SK-N-SH (cell line): ENCODE measurements around the gene CYP2D6.

Experiments used
- EP300 ChIP-seq, 2 experiments: IDR thresholded peaks; 2 replicates each; pipeline versions ENCODE4 v1.4.0 to v1.6.1; 2012; ENCODE audit warnings: borderline replicate concordance in 1 of 2, low read depth in 1 of 2, low read length in 1 of 2
- EZH2phosphoT487 ChIP-seq: fragments of 200-600 bp; sonication (generic); IDR thresholded peaks from 2 replicates; pipeline ENCODE4 v1.6.1; 2017; ENCODE audit warnings: low read depth, mixed run types, mild to moderate bottlenecking, antibody characterized with exemption, moderate library complexity, borderline replicate concordance
- MXI1 ChIP-seq: IDR thresholded peaks from 2 replicates; pipeline ENCODE4 v1.6.1; 2012; ENCODE audit warnings: mild to moderate bottlenecking, low read depth, low read length, improper control_type of control experiment
- POLR2AphosphoS5 ChIP-seq: IDR thresholded peaks from 2 replicates; pipeline ENCODE4 v1.6.1; 2012; ENCODE audit warnings: low read depth, low read length
- SIN3A ChIP-seq: IDR thresholded peaks from 2 replicates; pipeline ENCODE4 v1.6.1; 2012; ENCODE audit warnings: low read depth, mild to moderate bottlenecking, low read length, moderate library complexity, borderline replicate concordance
- YY1 ChIP-seq: IDR thresholded peaks from 2 replicates; pipeline ENCODE4 v1.4.0; 2012; ENCODE audit warnings: low read depth, mild to moderate bottlenecking
- TF ChIP-seq, protein P1 (sequence below): fragments of 200-600 bp; sonication (generic); IDR thresholded peaks from 2 replicates; pipeline ENCODE4 v1.6.1; 2017; ENCODE audit warnings: antibody characterized with exemption, mild to moderate bottlenecking, moderate library complexity
- TF ChIP-seq, protein P2 (sequence below): IDR thresholded peaks from 2 replicates; pipeline ENCODE4 v1.6.1; 2012; ENCODE audit warnings: mild to moderate bottlenecking, low read depth, low read length, moderate library complexity
- TF ChIP-seq, protein P3 (sequence below): fragments of 150-350 bp; IDR thresholded peaks from 2 replicates; pipeline ENCODE4 v1.6.1; 2017; ENCODE audit warnings: antibody characterized with exemption, low read length, low read depth, borderline replicate concordance
- TF ChIP-seq, protein P4 (sequence below): IDR thresholded peaks from 2 replicates; pipeline ENCODE4 v1.4.0; 2012; ENCODE audit warnings: low read depth, borderline replicate concordance

DNA sequence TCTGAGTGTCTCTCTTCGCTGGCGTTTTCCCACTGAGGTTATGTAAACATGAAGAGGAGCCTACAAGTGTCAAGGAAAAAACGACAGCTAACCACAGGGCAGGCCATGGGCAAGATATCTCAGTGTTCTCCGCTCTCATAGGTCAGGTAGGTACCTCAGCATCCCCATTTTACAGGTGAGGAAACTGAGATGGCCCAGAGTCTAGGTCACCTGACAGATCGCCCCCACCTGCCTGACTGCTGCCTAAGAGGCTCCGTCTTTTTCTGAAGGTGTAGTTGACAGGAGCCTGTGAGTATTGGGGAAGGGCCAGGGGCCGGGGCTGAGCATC, 39.2 kb downstream of the CYP2D6 start:
- TF ChIP-seq EP300 (IDR thresholded peaks at IDR 0.05; ENCODE audit: borderline replicate concordance in 1 of 2, low read depth in 1 of 2, low read length in 1 of 2) (no peak), EZH2phosphoT487 (no peak), POLR2AphosphoS5 (no peak), SIN3A (no peak), YY1 (no peak), MXI1 (no peak)
- TF ChIP-seq, protein P1, sequence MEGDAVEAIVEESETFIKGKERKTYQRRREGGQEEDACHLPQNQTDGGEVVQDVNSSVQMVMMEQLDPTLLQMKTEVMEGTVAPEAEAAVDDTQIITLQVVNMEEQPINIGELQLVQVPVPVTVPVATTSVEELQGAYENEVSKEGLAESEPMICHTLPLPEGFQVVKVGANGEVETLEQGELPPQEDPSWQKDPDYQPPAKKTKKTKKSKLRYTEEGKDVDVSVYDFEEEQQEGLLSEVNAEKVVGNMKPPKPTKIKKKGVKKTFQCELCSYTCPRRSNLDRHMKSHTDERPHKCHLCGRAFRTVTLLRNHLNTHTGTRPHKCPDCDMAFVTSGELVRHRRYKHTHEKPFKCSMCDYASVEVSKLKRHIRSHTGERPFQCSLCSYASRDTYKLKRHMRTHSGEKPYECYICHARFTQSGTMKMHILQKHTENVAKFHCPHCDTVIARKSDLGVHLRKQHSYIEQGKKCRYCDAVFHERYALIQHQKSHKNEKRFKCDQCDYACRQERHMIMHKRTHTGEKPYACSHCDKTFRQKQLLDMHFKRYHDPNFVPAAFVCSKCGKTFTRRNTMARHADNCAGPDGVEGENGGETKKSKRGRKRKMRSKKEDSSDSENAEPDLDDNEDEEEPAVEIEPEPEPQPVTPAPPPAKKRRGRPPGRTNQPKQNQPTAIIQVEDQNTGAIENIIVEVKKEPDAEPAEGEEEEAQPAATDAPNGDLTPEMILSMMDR = no peak
- TF ChIP-seq, protein P2, sequence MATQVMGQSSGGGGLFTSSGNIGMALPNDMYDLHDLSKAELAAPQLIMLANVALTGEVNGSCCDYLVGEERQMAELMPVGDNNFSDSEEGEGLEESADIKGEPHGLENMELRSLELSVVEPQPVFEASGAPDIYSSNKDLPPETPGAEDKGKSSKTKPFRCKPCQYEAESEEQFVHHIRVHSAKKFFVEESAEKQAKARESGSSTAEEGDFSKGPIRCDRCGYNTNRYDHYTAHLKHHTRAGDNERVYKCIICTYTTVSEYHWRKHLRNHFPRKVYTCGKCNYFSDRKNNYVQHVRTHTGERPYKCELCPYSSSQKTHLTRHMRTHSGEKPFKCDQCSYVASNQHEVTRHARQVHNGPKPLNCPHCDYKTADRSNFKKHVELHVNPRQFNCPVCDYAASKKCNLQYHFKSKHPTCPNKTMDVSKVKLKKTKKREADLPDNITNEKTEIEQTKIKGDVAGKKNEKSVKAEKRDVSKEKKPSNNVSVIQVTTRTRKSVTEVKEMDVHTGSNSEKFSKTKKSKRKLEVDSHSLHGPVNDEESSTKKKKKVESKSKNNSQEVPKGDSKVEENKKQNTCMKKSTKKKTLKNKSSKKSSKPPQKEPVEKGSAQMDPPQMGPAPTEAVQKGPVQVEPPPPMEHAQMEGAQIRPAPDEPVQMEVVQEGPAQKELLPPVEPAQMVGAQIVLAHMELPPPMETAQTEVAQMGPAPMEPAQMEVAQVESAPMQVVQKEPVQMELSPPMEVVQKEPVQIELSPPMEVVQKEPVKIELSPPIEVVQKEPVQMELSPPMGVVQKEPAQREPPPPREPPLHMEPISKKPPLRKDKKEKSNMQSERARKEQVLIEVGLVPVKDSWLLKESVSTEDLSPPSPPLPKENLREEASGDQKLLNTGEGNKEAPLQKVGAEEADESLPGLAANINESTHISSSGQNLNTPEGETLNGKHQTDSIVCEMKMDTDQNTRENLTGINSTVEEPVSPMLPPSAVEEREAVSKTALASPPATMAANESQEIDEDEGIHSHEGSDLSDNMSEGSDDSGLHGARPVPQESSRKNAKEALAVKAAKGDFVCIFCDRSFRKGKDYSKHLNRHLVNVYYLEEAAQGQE = no peak
- TF ChIP-seq, protein P3, sequence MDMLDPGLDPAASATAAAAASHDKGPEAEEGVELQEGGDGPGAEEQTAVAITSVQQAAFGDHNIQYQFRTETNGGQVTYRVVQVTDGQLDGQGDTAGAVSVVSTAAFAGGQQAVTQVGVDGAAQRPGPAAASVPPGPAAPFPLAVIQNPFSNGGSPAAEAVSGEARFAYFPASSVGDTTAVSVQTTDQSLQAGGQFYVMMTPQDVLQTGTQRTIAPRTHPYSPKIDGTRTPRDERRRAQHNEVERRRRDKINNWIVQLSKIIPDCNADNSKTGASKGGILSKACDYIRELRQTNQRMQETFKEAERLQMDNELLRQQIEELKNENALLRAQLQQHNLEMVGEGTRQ = no peak
- TF ChIP-seq, protein P4, sequence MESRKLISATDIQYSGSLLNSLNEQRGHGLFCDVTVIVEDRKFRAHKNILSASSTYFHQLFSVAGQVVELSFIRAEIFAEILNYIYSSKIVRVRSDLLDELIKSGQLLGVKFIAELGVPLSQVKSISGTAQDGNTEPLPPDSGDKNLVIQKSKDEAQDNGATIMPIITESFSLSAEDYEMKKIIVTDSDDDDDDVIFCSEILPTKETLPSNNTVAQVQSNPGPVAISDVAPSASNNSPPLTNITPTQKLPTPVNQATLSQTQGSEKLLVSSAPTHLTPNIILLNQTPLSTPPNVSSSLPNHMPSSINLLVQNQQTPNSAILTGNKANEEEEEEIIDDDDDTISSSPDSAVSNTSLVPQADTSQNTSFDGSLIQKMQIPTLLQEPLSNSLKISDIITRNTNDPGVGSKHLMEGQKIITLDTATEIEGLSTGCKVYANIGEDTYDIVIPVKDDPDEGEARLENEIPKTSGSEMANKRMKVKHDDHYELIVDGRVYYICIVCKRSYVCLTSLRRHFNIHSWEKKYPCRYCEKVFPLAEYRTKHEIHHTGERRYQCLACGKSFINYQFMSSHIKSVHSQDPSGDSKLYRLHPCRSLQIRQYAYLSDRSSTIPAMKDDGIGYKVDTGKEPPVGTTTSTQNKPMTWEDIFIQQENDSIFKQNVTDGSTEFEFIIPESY = no peak
